OCI-LY7 (cell line): ENCODE measurements around the gene SESN3. TPM values are rescaled to one million over a fixed set of nuclear protein-coding genes. Genes with fewer than 3 reads are reported as not detected.

Experiments
- BruUV-seq: library from RNA; stranded (reverse); fragments of 400-500 nt; replicated peaks from 2 replicates; lab custom pipeline; 2021; lab: Mats Ljungman, UMichigan
- CTCF ChIA-PET: fragments of 300-600 bp; sonication (Branson Sonifier 250); formaldehyde crosslinking; loops from one replicate; lab custom pipeline; 2022; ENCODE audit warnings: antibody characterized with exemption; ENCODE audit not compliant: unreplicated experiment; lab: Charles Lee
- POLR2A ChIA-PET: fragments of 300-600 bp; sonication (Branson Sonifier 250); formaldehyde crosslinking; loops from one replicate; lab custom pipeline; 2022; ENCODE audit warnings: antibody characterized with exemption; lab: Charles Lee
- DNase-seq: peaks from one replicate; pipeline ENCODE4 v3.0.0-alpha.2; 2015; ENCODE audit warnings: low spot score
- H2AFZ ChIP-seq: fragments of 200-600 bp; sonication (generic), shearing (Covaris generic); 2 replicates; pipeline ENCODE4 v1.6.1; 2014; ENCODE audit warnings: mild to moderate bottlenecking, antibody characterized with exemption, low read length, moderate library complexity
- H3K27ac ChIP-seq: fragments of 200-600 bp; sonication (generic); 2 replicates; pipeline ENCODE4 v1.5.1; 2014; ENCODE audit warnings: mixed run types, low read depth, mild to moderate bottlenecking, moderate library complexity, low read length, inconsistent platforms; ENCODE audit not compliant: poor library complexity, severe bottlenecking
- H3K36me3 ChIP-seq: fragments of 200-600 bp; sonication (generic); 2 replicates; pipeline ENCODE4 v1.6.1; 2014; ENCODE audit warnings: mild to moderate bottlenecking, antibody characterized with exemption, low read length, moderate library complexity, mixed read lengths; ENCODE audit not compliant: insufficient read depth
- H3K4me1 ChIP-seq: fragments of 200-600 bp; sonication (generic); 2 replicates; pipeline ENCODE4 v1.5.1; 2014; ENCODE audit warnings: mild to moderate bottlenecking, low read length; ENCODE audit not compliant: insufficient read depth, poor library complexity, severe bottlenecking
- H3K4me2 ChIP-seq: fragments of 200-600 bp; sonication (generic); 2 replicates; pipeline ENCODE4 v1.6.1; 2014; ENCODE audit warnings: mild to moderate bottlenecking, low read length
- H3K4me3 ChIP-seq: fragments of 200-600 bp; sonication (generic); 2 replicates; pipeline ENCODE4 v1.5.1; 2014; ENCODE audit warnings: mild to moderate bottlenecking, low read depth, low read length; ENCODE audit not compliant: poor library complexity, severe bottlenecking
- H3K79me2 ChIP-seq: fragments of 200-600 bp; sonication (generic); 2 replicates; pipeline ENCODE4 v1.6.1; 2016; ENCODE audit warnings: low read depth, mild to moderate bottlenecking, low read length, moderate library complexity, mixed read lengths; ENCODE audit not compliant: insufficient read depth
- H3K9me2 ChIP-seq: fragments of 200-600 bp; sonication (generic); 2 replicates; pipeline ENCODE4 v1.6.1; 2016; ENCODE audit warnings: mild to moderate bottlenecking, low read length, mixed read lengths; ENCODE audit not compliant: insufficient read depth
- H3K9me3 ChIP-seq: fragments of 200-600 bp; sonication (generic); 2 replicates; pipeline ENCODE4 v1.6.1; 2014; ENCODE audit warnings: mild to moderate bottlenecking, mixed run types, low read length, mixed read lengths
- H4K20me1 ChIP-seq: fragments of 200-600 bp; sonication (generic); 2 replicates; pipeline ENCODE4 v1.6.1; 2014; ENCODE audit warnings: mild to moderate bottlenecking, antibody characterized with exemption, low read length, moderate library complexity, mixed read lengths; ENCODE audit not compliant: insufficient read depth
- EZH2phosphoT487 ChIP-seq: fragments of 200-600 bp; sonication (generic); IDR thresholded peaks from 2 replicates; pipeline ENCODE4 v1.6.1; 2018; ENCODE audit warnings: low read depth, borderline replicate concordance, mild to moderate bottlenecking, mixed run types, antibody characterized with exemption, low read length, moderate library complexity, mixed read lengths
- intact Hi-C: fragments of 100-400 bp; cut with micrococcal nuclease; formaldehyde crosslinking; loops from one replicate; pipeline ENCODE4 v1.10.0; 2022; ENCODE audit not compliant: unreplicated experiment
- total RNA-seq, 2 experiments: library from RNA; depleted of rRNA in 1 of 2; stranded (reverse); fragments of >200 nt in 1 of 2; shearing (Covaris generic) in 1 of 2; gene quantifications; 2 replicates each; pipeline ENCODE4 v1.2.3, GENCODE V29; 2014 to 2022
- TF ChIP-seq, protein P1 (sequence below): fragments of 200-600 bp; sonication (generic); conservative IDR thresholded peaks from 2 replicates; pipeline ENCODE4 v1.5.1; 2014; ENCODE audit warnings: mild to moderate bottlenecking, antibody characterized with exemption, low read length, moderate library complexity, mixed read lengths

The SESN3 gene
- total RNA-seq, 2 experiments from 2014 or later: 4.4 to 9.6 TPM

DNA sequence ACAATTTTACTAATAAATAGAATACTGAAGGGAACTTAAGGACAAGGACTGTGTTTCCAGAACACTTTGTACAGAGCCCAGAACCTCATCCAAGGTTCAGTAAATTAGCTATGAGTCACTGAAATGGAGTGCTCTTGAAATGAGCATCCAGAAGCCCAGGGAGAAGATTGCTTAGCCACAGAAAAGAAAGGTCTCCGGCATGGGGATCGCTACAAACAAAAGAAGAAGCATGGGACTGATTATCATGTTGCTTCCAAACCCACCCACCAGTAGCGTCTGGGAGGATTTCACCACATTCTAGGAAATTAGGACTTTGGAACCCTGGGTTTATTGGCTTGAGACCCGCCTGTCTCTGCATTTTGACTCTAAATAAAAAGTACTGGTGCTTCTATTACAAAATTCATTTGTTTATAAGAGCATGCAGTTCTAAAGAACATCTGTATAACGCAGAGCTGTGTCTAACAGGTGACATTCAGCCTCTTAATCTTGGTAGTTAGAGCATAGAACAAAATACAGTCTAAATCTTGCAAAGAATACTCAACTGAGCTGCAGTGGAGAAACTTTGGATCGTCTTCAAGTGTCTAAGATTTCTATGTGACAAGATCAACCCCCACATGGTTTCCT, 35.9 kb upstream of the SESN3 start:
- Histone ChIP-seq H3K4me1 (peaks cover 28% of the 10 kb centered on the region), H4K20me1 (no peaks in the 10 kb centered on the region), H3K27ac (no peak overlapping the region), H3K9me3 (0 out of 2 replicates have a peak, but pooled peaks cover 10% of the 10 kb centered on the region), H3K4me2 (no peak overlapping the region), H3K9me2 (no peaks in the 10 kb centered on the region), H3K79me2 (no peaks in the 10 kb centered on the region), H2AFZ (no peak overlapping the region), H3K4me3 (no peak overlapping the region), H3K36me3 (no peaks in the 10 kb centered on the region)
- intact Hi-C loops: no loop called here
- ChIA-PET CTCF (no interaction called here), POLR2A (interaction anchor here (1.1 to 6.1 kb wide), 3 partner anchors 12 to 53 kb away, joined by 3 to 67 read pairs (median 4); no protein-coding TSS in a partner anchor)
- no TSS peak for BruUV-seq
- no peak for DNase-seq
- TF ChIP-seq, protein P1, sequence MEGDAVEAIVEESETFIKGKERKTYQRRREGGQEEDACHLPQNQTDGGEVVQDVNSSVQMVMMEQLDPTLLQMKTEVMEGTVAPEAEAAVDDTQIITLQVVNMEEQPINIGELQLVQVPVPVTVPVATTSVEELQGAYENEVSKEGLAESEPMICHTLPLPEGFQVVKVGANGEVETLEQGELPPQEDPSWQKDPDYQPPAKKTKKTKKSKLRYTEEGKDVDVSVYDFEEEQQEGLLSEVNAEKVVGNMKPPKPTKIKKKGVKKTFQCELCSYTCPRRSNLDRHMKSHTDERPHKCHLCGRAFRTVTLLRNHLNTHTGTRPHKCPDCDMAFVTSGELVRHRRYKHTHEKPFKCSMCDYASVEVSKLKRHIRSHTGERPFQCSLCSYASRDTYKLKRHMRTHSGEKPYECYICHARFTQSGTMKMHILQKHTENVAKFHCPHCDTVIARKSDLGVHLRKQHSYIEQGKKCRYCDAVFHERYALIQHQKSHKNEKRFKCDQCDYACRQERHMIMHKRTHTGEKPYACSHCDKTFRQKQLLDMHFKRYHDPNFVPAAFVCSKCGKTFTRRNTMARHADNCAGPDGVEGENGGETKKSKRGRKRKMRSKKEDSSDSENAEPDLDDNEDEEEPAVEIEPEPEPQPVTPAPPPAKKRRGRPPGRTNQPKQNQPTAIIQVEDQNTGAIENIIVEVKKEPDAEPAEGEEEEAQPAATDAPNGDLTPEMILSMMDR: no peak

DNA sequence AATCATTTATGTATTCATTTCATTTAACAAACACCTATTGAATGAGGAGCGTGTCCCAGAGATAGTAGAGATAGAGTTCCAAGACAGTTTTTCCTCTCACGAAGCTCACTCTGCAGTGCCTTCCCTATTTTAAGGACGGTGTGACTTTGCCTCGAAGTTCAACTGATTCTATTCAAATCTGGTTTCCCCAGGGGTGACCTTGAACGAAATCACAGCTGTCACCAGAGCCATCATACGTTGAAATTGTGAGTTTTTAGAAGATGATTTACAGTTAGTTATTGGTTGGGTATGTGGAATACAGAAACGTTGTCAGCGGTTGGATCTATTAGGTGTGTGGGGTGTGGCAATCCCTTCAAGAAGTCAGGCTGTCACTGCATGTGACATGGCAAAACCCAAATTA, 33.9 kb upstream of the SESN3 start:
- peak overlapping the region; percentile 8 for H3K4me3 ChIP-seq
- BruUV-seq: no TSS peak

More for the DNA sequence above, 33.9 kb upstream of the SESN3 start:
- intact Hi-C loops: no loop called here
- POLR2A ChIA-PET: interaction anchor here (1.3 to 6.1 kb wide), 4 partner anchors 10 to 474 kb away, joined by 3 to 67 read pairs (median 5); partner anchors contain the start of gene SESN3
- no peak for DNase-seq
- Histone ChIP-seq H3K9me3 (0 out of 2 replicates have a peak, but pooled peaks cover 10% of the 10 kb centered on the region), H3K36me3 (no peaks in the 10 kb centered on the region), H4K20me1 (no peaks in the 10 kb centered on the region), H3K79me2 (no peaks in the 10 kb centered on the region), H3K4me2 (peak overlapping the region; percentile 61), H3K4me1 (peaks cover 28% of the 10 kb centered on the region), H3K9me2 (no peaks in the 10 kb centered on the region), H3K27ac (peak overlapping the region; percentile 31), H2AFZ (peak overlapping the region; percentile 64; the same call in 1 of the 2 replicates)
- CTCF ChIA-PET: interaction anchor here (0.6 kb wide), 1 partner anchor 179 kb away, joined by 4 read pairs; no protein-coding TSS in a partner anchor
- no peak for TF ChIP-seq EZH2phosphoT487
- TF ChIP-seq, protein P1: no peak
